HEK293 (cell line): Measurements from ENCODE around the gene GP1BB.

ENCODE experiments used
- ZFHX2 ChIP-seq: fragments of 450-650 bp; formaldehyde crosslinking; conservative IDR thresholded peaks from 2 replicates; pipeline ENCODE4 v1.5.1; 2016; ENCODE audit warnings: missing biosample characterization, missing genetic modification characterization
- ZNF10 ChIP-seq: fragments of 450-650 bp; formaldehyde crosslinking; IDR thresholded peaks from 2 replicates; pipeline ENCODE4 v1.5.1; 2017; ENCODE audit warnings: missing biosample characterization, missing genetic modification characterization
- ZNF214 ChIP-seq: fragments of 450-650 bp; formaldehyde crosslinking; IDR thresholded peaks from 2 replicates; pipeline ENCODE4 v1.5.1; 2017; ENCODE audit warnings: missing biosample characterization, mild to moderate bottlenecking, missing genetic modification characterization, borderline replicate concordance
- ZNF510 ChIP-seq: fragments of 450-650 bp; formaldehyde crosslinking; IDR thresholded peaks from 2 replicates; pipeline ENCODE4 v1.5.1; 2018; ENCODE audit warnings: mild to moderate bottlenecking, missing genetic modification characterization, missing biosample characterization; ENCODE audit not compliant: insufficient replicate concordance
- ZNF785 ChIP-seq: fragments of 450-650 bp; formaldehyde crosslinking; IDR thresholded peaks from 2 replicates; pipeline ENCODE4 v1.5.1; 2016; ENCODE audit warnings: missing biosample characterization, missing genetic modification characterization
- TF ChIP-seq, protein P1 (sequence below): fragments of 450-650 bp; formaldehyde crosslinking; IDR thresholded peaks from 2 replicates; pipeline ENCODE4 v1.5.1; 2016; ENCODE audit warnings: missing biosample characterization, missing genetic modification characterization
- TF ChIP-seq, protein P2 (sequence below): fragments of 450-650 bp; formaldehyde crosslinking; IDR thresholded peaks from 2 replicates; pipeline ENCODE4 v1.5.1; 2016; ENCODE audit warnings: missing biosample characterization, missing genetic modification characterization
- TF ChIP-seq, protein P3 (sequence below): fragments of 450-650 bp; formaldehyde crosslinking; IDR thresholded peaks from 2 replicates; pipeline ENCODE4 v1.5.1; 2016; ENCODE audit warnings: missing biosample characterization, missing genetic modification characterization
- TF ChIP-seq, protein P4 (sequence below): fragments of 450-650 bp; formaldehyde crosslinking; IDR thresholded peaks from 2 replicates; pipeline ENCODE4 v1.5.1; 2016; ENCODE audit warnings: missing biosample characterization, missing genetic modification characterization

DNA sequence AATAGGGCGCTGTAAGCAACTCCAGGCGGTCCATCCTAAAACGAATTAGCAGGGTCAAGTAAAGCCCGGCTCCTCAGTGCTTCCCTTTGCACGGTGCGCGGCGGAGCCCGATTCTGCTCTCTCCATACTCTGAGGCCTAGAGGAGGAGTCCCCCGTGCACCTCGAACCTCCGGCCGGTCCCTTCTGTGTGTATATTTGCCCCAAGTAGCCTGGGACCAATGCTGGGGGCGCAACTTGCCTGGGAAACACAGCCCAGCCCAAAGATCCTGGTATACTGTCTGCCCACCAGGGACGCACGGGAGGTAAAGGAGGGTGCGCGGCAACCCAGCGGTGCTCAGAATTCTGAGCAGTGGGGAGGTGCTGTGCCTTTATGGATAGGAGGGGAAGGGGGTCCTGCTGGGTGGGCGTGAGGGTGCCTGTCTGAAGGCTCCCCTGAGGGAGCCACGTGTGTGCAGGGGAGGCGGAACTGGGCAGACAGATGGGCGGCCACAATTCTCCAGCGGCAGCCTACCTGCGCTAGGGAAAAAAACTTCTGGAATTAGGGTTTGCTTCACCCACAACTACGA is 32.5 kb downstream of the GP1BB start:
- TF ChIP-seq ZFHX2, result no peak
- TF ChIP-seq ZNF785 (tag by site-specific recombination), result no peak
- TF ChIP-seq, protein P1, sequence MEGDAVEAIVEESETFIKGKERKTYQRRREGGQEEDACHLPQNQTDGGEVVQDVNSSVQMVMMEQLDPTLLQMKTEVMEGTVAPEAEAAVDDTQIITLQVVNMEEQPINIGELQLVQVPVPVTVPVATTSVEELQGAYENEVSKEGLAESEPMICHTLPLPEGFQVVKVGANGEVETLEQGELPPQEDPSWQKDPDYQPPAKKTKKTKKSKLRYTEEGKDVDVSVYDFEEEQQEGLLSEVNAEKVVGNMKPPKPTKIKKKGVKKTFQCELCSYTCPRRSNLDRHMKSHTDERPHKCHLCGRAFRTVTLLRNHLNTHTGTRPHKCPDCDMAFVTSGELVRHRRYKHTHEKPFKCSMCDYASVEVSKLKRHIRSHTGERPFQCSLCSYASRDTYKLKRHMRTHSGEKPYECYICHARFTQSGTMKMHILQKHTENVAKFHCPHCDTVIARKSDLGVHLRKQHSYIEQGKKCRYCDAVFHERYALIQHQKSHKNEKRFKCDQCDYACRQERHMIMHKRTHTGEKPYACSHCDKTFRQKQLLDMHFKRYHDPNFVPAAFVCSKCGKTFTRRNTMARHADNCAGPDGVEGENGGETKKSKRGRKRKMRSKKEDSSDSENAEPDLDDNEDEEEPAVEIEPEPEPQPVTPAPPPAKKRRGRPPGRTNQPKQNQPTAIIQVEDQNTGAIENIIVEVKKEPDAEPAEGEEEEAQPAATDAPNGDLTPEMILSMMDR (tag by site-specific recombination), result no peak
- no peak for TF ChIP-seq ZNF214 (tag by site-specific recombination)
- TF ChIP-seq, protein P2, sequence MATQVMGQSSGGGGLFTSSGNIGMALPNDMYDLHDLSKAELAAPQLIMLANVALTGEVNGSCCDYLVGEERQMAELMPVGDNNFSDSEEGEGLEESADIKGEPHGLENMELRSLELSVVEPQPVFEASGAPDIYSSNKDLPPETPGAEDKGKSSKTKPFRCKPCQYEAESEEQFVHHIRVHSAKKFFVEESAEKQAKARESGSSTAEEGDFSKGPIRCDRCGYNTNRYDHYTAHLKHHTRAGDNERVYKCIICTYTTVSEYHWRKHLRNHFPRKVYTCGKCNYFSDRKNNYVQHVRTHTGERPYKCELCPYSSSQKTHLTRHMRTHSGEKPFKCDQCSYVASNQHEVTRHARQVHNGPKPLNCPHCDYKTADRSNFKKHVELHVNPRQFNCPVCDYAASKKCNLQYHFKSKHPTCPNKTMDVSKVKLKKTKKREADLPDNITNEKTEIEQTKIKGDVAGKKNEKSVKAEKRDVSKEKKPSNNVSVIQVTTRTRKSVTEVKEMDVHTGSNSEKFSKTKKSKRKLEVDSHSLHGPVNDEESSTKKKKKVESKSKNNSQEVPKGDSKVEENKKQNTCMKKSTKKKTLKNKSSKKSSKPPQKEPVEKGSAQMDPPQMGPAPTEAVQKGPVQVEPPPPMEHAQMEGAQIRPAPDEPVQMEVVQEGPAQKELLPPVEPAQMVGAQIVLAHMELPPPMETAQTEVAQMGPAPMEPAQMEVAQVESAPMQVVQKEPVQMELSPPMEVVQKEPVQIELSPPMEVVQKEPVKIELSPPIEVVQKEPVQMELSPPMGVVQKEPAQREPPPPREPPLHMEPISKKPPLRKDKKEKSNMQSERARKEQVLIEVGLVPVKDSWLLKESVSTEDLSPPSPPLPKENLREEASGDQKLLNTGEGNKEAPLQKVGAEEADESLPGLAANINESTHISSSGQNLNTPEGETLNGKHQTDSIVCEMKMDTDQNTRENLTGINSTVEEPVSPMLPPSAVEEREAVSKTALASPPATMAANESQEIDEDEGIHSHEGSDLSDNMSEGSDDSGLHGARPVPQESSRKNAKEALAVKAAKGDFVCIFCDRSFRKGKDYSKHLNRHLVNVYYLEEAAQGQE (tag by site-specific recombination), result no peak
- no peak for TF ChIP-seq ZNF10 (tag by site-specific recombination)
- TF ChIP-seq, protein P3, sequence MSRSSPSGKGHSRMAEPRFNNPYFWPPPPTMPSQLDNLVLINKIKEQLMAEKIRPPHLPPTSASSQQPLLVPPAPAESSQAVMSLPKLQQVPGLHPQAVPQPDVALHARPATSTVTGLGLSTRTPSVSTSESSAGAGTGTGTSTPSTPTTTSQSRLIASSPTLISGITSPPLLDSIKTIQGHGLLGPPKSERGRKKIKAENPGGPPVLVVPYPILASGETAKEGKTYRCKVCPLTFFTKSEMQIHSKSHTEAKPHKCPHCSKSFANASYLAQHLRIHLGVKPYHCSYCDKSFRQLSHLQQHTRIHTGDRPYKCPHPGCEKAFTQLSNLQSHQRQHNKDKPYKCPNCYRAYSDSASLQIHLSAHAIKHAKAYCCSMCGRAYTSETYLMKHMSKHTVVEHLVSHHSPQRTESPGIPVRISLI (tag by site-specific recombination), result no peak
- TF ChIP-seq ZNF510 (tag by site-specific recombination), result no peak
- TF ChIP-seq, protein P4, sequence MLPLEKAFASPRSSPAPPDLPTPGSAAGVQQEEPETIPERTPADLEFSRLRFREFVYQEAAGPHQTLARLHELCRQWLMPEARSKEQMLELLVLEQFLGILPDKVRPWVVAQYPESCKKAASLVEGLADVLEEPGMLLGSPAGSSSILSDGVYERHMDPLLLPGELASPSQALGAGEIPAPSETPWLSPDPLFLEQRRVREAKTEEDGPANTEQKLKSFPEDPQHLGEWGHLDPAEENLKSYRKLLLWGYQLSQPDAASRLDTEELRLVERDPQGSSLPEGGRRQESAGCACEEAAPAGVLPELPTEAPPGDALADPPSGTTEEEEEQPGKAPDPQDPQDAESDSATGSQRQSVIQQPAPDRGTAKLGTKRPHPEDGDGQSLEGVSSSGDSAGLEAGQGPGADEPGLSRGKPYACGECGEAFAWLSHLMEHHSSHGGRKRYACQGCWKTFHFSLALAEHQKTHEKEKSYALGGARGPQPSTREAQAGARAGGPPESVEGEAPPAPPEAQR (tag by site-specific recombination), result no peak
